CD4-positive, alpha-beta T cell (primary cell): ENCODE measurements around the gene SPRY4. TPM values are rescaled to one million over a fixed set of nuclear protein-coding genes. Genes with fewer than 3 reads are reported as not detected.

ENCODE experiments used
- ATAC-seq: fragments of 200-7000 bp; cut with Tn5 transposase; one replicate; pipeline ENCODE4 v1.10.0; 2022; ENCODE audit warnings: mild to moderate bottlenecking; ENCODE audit not compliant: poor library complexity
- CTCF ChIA-PET: fragments of 350-600 bp; sonication (Branson Sonifier 250); formaldehyde crosslinking; loops from one replicate; lab custom pipeline; 2021; ENCODE audit warnings: antibody characterized with exemption, inconsistent platforms; lab: Charles Lee
- POLR2A ChIA-PET: fragments of 350-600 bp; sonication (Branson Sonifier 250); formaldehyde crosslinking; loops from one replicate; lab custom pipeline; 2021; ENCODE audit warnings: antibody characterized with exemption, inconsistent platforms; lab: Charles Lee
- DNase-seq, 14 experiments: peaks; one replicate each; pipeline ENCODE4 v3.0.0-alpha.2; 2013 to 2020; ENCODE audit warnings: mixed read lengths in 2 of 14
- H3K27ac ChIP-seq, 2 donors: one replicate each; pipeline versions ENCODE4 v1.5.1 to v1.7.0; 2013; ENCODE audit warnings: low read length in 2 of 2, low read depth in 1 of 2, mild to moderate bottlenecking in 1 of 2
- H3K27me3 ChIP-seq, 2 experiments: 1 replicate in 1 of 2; 2 replicates in 1 of 2; pipeline versions ENCODE4 v1.6.1 to v1.7.0; 2013; ENCODE audit warnings: low read length in 2 of 2, control low read depth in 1 of 2, mild to moderate bottlenecking in 1 of 2, moderate library complexity in 1 of 2; ENCODE audit not compliant: insufficient read depth in 2 of 2, control insufficient read depth in 1 of 2
- H3K36me3 ChIP-seq: one replicate; pipeline ENCODE4 v1.6.1; 2013; ENCODE audit warnings: low read length, control low read depth; ENCODE audit not compliant: insufficient read depth
- H3K4me1 ChIP-seq: one replicate; pipeline ENCODE4 v1.6.1; 2013; ENCODE audit warnings: low read length, control low read depth; ENCODE audit not compliant: insufficient read depth
- H3K4me3 ChIP-seq: one replicate; pipeline ENCODE4 v1.5.1; 2013; ENCODE audit warnings: mild to moderate bottlenecking, low read length, moderate library complexity
- H3K9me3 ChIP-seq, 2 experiments: 1 replicate in 1 of 2; 2 replicates in 1 of 2; pipeline versions ENCODE4 v1.6.1 to v1.7.0; 2013; ENCODE audit warnings: low read length in 2 of 2, mild to moderate bottlenecking in 2 of 2, control low read depth in 1 of 2, moderate library complexity in 1 of 2; ENCODE audit not compliant: control insufficient read depth in 1 of 2, insufficient read depth in 1 of 2
- H3K27ac Mint-ChIP-seq: one replicate; pipeline ENCODE4 v1.8.0; 2020; ENCODE audit warnings: mixed read lengths
- H3K27me3 Mint-ChIP-seq: one replicate; pipeline ENCODE4 v1.8.0; 2021; ENCODE audit warnings: mixed read lengths
- H3K36me3 Mint-ChIP-seq: one replicate; pipeline ENCODE4 v1.8.0; 2021; ENCODE audit warnings: low read depth, mixed read lengths
- H3K4me1 Mint-ChIP-seq: one replicate; pipeline ENCODE4 v1.8.0; 2021; ENCODE audit warnings: low read depth, mixed read lengths
- H3K4me3 Mint-ChIP-seq: one replicate; pipeline ENCODE4 v1.8.0; 2020; ENCODE audit warnings: mild to moderate bottlenecking, mixed read lengths
- H3K9me3 Mint-ChIP-seq: one replicate; pipeline ENCODE4 v1.8.0; 2020; ENCODE audit warnings: mixed read lengths
- intact Hi-C, 2 experiments: fragments of 100-400 bp; cut with DNase I in 1 of 2; cut with micrococcal nuclease in 1 of 2; formaldehyde crosslinking; loops; one replicate each; pipeline versions ENCODE4 v1.15.1 to v1.9.0; 2023 to 2025; cut with DNase I, micrococcal nuclease
- total RNA-seq, 174 experiments: library from RNA in 2 of 174; stranded (reverse) in 2 of 174; gene quantifications; one replicate each; pipeline ENCODE4 v1.2.3 and lab custom pipeline; 2021 to 2026
- TF ChIP-seq, protein P1 (sequence below): fragments of 200-600 bp; IDR thresholded peaks from one replicate; pipeline ENCODE4 v1.8.0; 2022; ENCODE audit warnings: antibody characterized with exemption, mild to moderate bottlenecking

The SPRY4 gene
- total RNA-seq, 2 experiments from 2014 or later, result 0.16 to 0.34 TPM

DNA sequence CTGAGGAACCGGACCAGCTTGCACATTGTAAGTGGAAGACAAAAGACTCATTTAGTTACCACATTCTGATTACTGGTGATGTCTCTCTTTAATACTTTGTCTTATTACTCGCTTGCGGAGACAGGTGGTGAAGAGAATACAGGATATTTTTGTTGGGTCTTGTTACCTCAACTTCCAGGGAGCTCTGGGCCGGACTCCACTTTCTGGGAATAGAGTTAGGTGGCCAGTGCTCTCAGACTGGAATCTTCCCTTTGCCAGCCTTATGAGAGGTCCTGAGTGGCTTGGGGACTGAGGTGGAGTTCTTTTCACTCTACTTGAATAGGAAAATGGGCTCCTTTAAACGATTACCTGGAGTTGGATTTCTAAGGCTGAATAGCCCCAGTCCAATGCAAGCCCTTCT lies 33.3 kb upstream of the SPRY4 start:
- Histone ChIP-seq H3K4me3 (peak overlapping the region; percentile 65), H3K4me1 (peaks cover 42% of the 10 kb centered on the region), H3K27ac (no peak overlapping the region), H3K36me3 (no peaks in the 10 kb centered on the region), H3K27me3 (no peaks in the 10 kb centered on the region), H3K9me3 (no peaks in the 10 kb centered on the region)
- ChIA-PET POLR2A (interaction anchor here (0.8 to 3.4 kb wide), 6 partner anchors 11 to 411 kb away, joined by 3 to 16 read pairs (median 4); partner anchors contain the start of gene SPRY4), CTCF (interaction anchor here (1.6 to 1.8 kb wide), 2 partner anchors 33 to 397 kb away, joined by 4 to 5 read pairs; partner anchors contain the start of gene SPRY4)
- Mint-ChIP-seq H3K27me3 (no peaks in the 10 kb centered on the region), H3K4me1 (peaks cover 63% of the 10 kb centered on the region), H3K4me3 (peak overlapping the region; percentile 80), H3K36me3 (no peaks in the 10 kb centered on the region), H3K27ac (peak overlapping the region; percentile 73), H3K9me3 (no peaks in the 10 kb centered on the region)
- intact Hi-C loops, result loop anchor here (2.0 to 10.0 kb wide), 6 partner anchors 74 to 1829 kb away; partner anchors contain the start of genes ARAP3 (in 1 of the 2) and GNPDA1 (in 1 of the 2)
- TF ChIP-seq, protein P1, sequence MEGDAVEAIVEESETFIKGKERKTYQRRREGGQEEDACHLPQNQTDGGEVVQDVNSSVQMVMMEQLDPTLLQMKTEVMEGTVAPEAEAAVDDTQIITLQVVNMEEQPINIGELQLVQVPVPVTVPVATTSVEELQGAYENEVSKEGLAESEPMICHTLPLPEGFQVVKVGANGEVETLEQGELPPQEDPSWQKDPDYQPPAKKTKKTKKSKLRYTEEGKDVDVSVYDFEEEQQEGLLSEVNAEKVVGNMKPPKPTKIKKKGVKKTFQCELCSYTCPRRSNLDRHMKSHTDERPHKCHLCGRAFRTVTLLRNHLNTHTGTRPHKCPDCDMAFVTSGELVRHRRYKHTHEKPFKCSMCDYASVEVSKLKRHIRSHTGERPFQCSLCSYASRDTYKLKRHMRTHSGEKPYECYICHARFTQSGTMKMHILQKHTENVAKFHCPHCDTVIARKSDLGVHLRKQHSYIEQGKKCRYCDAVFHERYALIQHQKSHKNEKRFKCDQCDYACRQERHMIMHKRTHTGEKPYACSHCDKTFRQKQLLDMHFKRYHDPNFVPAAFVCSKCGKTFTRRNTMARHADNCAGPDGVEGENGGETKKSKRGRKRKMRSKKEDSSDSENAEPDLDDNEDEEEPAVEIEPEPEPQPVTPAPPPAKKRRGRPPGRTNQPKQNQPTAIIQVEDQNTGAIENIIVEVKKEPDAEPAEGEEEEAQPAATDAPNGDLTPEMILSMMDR, result no peak
- ATAC-seq, result no peak
- no peak for DNase-seq

DNA sequence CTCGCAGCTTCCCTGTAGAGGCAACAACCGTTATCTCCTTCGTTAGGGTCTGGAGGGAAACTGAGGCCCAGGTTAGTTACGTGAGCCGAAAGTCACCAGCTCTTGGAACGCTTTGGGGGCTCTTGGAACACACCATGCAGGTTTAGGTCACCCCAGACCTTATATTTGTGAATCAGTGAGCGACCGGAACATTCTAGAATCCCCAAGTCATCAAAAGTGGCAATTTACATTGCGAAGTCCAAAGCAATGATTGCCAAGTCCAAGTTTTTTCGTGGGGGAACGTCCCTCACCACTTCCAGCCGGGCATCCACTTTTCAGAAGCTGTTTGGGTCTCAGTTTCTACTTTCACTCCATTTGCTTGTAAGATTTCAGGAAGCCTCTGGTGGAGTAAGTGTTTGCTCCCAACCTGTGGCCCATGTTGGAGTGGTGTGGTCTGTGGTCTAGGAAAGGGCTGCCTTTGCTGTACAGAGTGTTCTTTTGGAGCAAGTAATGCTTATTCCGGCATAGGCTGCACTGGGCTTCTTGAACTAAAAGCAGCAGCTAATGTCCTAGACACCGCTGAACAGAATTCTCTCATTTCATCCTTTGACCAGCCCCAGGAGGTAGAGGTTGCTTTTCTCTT lies 32.8 kb upstream of the SPRY4 start:
- Histone ChIP-seq H3K9me3 (no peaks in the 10 kb centered on the region), H3K27ac (no peak overlapping the region), H3K4me3 (peak overlapping the region; percentile 65), H3K36me3 (no peaks in the 10 kb centered on the region), H3K4me1 (peaks cover 42% of the 10 kb centered on the region), H3K27me3 (no peaks in the 10 kb centered on the region)
- TF ChIP-seq, protein P1, result no peak
- Mint-ChIP-seq H3K4me3 (peak overlapping the region; percentile 80), H3K4me1 (peaks cover 67% of the 10 kb centered on the region), H3K27ac (peak overlapping the region; percentile 73), H3K36me3 (no peaks in the 10 kb centered on the region), H3K27me3 (no peaks in the 10 kb centered on the region), H3K9me3 (no peaks in the 10 kb centered on the region)
- no peak for ATAC-seq
- peak in 4 of 14 experiments; percentile 8 to 28 (median 18) for DNase-seq
- intact Hi-C loops, result loop anchor here (2.0 to 10.0 kb wide), 7 partner anchors 33 to 1830 kb away; partner anchors contain the start of genes SPRY4 (in 2 of the 2), ARAP3 (in 1 of the 2) and GNPDA1 (in 1 of the 2)
- POLR2A ChIA-PET, result interaction anchor here (0.5 to 3.4 kb wide), 15 partner anchors 11 to 412 kb away, joined by 3 to 16 read pairs (median 4); partner anchors contain the start of genes NDFIP1, RNF14 and SPRY4
- CTCF ChIA-PET, result interaction anchor here (1.6 to 1.8 kb wide), 2 partner anchors 33 to 397 kb away, joined by 4 to 5 read pairs; partner anchors contain the start of gene SPRY4

DNA sequence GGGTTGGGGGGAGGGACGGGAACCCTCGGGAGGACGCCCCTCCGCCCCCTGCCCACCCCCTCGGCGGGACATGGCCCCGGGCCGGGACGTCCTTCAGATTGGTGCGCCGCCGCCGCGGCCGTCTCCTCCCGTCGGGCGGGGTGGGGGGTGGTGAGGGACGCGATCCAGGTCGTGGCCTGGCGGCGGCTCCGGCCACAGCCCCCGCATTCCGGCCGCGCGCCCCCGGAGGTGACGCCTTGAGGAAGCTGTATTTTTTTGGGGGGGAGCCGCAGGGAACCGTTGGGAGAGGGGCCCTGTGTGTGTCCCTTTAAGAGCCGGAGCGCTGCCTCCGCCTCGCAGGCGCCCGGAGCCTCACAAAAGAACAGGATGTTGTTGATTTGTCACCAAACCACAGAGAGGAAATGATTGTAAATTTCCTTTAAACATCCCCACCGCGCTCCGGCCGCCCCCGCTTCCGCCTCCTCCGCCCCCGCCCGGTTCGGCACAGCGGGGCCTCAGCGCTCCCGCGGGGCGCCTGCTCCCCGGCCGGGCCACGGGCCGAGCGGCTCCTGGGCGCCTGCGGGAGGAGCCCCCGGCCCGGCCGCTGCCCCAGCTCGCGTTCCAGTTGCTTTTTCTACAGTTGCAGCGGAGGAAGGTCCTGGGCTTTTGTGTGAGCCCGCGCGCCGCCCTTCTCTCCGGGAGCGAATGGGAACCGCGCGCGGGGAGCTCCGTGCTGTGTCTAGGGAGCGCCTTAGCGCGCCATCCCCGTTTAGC lies 32.1 kb upstream of the SPRY4 start:
- Histone ChIP-seq H3K4me3 (peak overlapping the region; percentile 65), H3K27ac (peak overlapping the region in 1 of 2 donors; percentile 56), H3K9me3 (no peaks in the 10 kb centered on the region), H3K36me3 (no peaks in the 10 kb centered on the region), H3K4me1 (peaks cover 42% of the 10 kb centered on the region), H3K27me3 (no peaks in the 10 kb centered on the region)
- Mint-ChIP-seq H3K36me3 (no peaks in the 10 kb centered on the region), H3K4me1 (peaks cover 67% of the 10 kb centered on the region), H3K27ac (peak overlapping the region; percentile 73), H3K9me3 (no peaks in the 10 kb centered on the region), H3K4me3 (peak overlapping the region; percentile 93), H3K27me3 (no peaks in the 10 kb centered on the region)
- POLR2A ChIA-PET, result interaction anchor here (0.5 to 3.4 kb wide), 17 partner anchors 12 to 388 kb away, joined by 3 to 16 read pairs (median 4); partner anchors contain the start of genes NDFIP1, RNF14 and SPRY4
- intact Hi-C loops, result loop anchor here (2.0 to 10.0 kb wide), 6 partner anchors 32 to 1830 kb away; partner anchors contain the start of genes SPRY4 (in 2 of the 2), ARAP3 (in 1 of the 2) and GNPDA1 (in 1 of the 2)
- CTCF ChIA-PET, result interaction anchor here (0.6 to 1.8 kb wide), 3 partner anchors 32 to 396 kb away, joined by 4 to 5 read pairs (median 4); partner anchors contain the start of gene SPRY4
- peak; percentile 72 to 94 (median 80) for DNase-seq
- TF ChIP-seq, protein P1, result no peak
- ATAC-seq, result peak; percentile 85
